HG03108 (cell line): Measurements from ENCODE around the gene KLHL30.
"Not testable (repeated sequence)": the region's sequence is repeated elsewhere in the genome, so short reads cannot be mapped to it uniquely, and the experiment has no call there.

Source experiments
- ATAC-seq: cut with Tn5 transposase; IDR thresholded peaks from one replicate; pipeline ENCODE4 v1.9.1; 2021; ENCODE audit warnings: moderate library complexity; ENCODE audit not compliant: unreplicated experiment

The KLHL30 gene

DNA sequence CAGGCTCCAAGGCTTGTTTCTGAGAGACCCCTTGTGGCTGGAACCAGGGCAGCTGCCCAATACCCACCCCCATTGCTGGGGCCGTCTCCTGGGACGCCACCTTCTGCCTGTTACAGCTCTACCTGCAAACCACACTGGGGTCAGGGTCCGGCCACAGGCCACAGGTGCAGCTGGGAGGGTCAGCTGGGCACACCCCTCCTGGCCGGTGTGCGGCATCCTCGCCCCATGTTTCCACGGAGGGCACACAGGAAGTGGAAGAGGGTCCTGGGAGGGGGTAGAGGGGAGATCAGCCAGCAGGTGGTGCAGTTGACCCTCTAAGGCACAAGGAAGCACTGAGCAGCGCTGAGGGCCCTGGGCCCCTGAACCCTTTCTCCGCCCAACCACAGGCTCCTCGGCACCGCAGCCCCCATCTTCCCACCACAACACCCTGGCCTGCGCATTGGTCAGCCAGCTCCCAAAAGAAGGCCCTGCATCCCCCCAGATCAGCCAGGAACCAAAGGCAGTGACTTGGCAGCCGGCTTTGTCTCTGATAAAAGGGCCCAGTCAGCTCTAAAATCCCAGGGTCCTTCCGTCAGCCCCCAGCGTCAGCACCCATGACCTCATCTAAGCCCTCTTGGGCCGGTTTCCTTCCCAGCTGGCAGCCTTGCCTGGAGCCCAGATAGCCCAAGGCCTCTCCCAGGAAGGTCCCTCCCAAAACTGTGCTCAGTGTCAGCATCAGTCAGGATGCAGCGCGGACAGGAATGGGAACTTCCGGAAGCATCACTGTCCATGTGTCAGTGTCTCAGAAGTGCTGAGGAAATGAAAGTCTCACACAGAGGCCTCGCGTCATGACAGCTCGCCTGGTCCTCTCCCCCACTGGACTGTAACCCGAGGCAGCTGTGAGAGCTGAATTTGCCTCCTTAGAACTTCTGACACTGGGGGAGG lies 22.0 kb downstream of the KLHL30 start:
- ATAC-seq, result no peak

DNA sequence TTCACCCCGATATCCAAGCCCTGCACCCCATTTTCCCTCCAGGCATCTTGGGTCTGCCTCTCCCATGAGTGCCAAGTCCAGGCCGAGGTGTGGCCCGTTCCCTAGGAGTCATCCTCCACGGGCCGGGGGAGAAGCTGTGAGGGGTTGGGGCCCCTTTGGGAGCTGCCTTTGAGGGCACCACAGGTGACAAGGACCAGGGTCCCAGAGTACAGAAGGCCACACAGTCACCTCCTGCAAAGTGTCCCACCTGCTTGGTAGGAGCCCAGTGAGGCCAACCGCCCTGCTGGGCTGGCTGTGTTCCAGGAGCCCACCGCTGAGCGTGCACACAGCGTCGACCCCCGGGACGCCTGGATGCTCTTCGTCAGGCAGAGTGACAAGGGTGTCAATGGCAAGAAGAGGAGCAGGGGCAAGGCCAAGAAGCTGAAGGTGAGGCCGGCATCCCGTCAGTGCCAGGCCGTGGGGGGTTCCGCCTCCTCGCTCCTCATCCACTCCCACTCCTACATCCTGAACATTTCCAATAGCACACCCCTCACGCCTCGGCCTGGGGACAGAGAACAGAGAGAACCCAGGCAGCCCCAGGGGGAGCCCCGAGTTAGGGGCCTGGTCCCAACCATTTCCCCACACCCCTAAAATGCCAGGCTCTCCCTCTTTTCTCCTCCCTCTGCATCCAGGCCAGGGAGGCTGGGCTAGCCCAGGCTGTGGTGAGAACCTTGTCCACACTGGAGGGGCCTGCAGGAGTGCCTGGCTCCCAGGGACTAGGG lies 23.0 kb downstream of the KLHL30 start:
- no peak for ATAC-seq

DNA sequence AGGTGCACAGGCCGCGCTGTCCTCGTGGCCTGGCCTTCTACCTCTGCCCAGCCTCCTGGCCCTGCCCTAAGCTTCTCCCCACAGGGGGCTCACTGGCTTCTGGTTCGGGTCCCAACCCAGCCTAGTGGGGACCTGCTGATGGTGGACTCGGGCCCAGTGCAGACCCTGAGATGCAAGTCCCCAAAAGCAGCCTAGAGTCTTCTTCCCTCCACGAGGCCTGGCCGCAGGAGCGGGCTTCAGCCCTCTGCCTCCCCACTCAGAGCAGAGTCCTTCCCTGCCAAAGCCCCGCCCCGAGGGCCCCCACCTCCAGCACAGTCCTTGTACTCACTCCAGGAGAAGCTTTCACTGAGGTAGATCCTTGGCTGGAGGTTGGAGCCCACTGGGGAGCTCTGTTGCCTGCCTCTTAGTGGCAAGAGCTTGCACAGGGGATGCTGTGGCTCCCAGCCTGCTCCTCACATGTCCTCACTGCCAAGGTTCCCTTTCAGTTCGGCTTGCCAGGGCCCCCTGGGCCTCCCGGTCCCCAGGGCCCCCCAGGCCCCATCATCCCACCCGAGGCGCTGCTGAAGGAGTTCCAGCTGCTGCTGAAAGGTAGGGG lies 23.9 kb downstream of the KLHL30 start:
- no peak for ATAC-seq

DNA sequence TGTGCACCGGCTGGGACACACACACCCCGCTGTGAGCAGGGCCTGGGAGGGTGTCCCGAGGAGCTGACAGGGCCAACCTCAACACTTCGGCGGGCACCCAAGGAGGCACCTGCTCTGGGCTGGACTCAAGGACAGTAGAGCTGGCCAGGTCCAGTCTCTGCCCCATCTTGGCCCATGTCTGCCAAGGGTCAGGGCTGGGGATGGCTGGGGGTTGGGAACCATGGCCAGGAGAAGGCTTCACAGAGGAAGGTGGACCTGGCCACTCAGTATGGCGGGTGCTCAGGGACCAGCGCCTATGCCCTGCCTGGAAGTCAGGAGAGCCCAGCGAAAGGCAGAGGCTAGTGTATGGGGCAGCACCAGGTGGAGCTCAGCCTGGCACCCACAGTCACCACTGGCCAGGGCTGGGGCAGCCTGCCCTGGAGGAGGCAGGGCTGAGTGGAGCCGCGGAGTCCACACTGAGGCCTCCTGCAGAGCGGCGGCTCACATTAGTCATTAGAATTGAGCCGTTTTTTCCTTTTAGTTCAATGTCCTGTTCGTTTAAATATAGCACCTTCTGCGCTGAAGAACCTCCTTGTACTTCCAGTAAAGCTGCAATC lies 24.5 kb downstream of the KLHL30 start:
- no peak for ATAC-seq

DNA sequence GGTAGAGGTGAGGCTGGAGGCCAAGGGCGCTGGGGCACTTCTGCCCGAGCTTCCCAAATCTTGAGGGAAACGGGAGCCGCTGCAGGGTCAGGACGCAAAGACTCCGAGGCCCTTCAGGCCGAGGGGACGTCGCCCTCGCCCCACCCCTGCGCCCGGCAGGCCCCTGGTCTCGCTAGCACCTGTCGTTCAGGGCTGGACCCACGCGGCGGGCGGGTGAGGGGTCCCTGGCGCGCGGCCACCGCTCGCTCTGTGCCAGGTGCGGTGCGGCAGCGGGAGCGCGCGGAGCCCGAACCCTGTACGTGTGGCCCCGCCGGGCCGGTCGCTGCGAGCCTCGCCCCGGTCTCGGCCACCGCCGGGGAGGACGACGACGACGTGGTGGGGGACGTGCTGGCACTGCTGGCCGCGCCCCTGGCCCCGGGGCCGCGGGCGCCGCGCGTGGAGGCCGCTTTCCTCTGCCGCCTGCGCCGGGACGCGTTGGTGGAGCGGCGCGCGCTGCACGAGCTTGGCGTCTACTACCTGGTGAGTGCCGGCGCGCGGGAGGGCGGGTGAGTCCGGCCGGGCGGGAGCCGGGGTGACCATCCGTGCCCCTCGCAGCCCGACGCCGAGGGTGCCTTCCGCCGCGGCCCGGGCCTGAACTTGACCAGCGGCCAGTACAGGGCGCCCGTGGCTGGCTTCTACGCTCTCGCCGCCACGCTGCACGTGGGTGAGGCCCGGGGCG lies 25.2 kb downstream of the KLHL30 start:
- no peak for ATAC-seq

DNA sequence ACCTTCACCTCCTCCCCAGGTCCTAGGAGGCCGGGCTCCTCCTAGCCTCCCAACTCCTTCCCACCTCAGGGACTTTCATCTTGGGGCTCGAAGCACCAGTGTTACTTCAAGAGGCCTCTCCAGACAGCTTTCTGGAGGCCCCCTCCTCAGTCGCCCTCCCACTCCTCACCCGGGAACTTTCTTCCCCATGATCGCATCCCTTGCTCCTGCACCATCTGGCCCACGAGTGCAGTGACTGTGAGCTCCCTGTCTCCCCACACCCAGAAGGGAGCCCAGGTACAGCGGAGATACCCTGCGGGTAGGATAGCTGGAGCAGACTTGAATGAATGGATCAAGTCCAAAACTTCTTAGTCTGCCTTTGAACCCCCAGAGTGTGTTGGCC lies 26.4 kb downstream of the KLHL30 start:
- ATAC-seq, result no peak

DNA sequence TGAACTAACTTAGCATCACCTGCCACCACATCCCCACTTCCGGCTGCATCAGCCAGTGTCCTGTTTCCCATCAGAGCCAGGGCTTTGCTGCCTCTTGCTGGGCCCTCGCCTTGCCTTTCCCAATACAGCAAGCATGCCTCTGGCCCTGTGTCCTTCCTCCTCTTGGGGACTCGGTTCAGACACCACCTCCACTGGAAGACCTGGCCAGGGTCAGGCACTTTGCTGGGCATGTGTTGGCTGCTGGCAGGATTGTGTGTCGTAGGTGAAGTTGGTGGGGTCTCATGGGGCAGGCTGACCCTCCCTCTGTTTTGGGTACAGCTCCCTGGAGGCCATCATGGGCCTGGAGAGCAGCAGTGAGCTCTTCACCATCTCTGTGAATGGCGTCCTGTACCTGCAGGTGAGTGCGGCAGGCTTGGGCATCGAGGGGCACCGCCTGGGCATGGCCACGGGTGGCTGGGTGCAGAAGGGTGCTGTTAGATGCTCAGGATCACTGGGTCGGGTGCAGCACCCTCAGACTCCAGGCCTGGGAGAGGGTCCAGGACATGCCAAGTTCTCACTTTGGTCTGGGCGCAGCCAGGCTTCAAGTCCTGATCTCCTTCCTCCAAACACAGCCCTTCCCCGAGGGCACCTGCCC lies 26.9 kb downstream of the KLHL30 start:
- ATAC-seq, result no peak

DNA sequence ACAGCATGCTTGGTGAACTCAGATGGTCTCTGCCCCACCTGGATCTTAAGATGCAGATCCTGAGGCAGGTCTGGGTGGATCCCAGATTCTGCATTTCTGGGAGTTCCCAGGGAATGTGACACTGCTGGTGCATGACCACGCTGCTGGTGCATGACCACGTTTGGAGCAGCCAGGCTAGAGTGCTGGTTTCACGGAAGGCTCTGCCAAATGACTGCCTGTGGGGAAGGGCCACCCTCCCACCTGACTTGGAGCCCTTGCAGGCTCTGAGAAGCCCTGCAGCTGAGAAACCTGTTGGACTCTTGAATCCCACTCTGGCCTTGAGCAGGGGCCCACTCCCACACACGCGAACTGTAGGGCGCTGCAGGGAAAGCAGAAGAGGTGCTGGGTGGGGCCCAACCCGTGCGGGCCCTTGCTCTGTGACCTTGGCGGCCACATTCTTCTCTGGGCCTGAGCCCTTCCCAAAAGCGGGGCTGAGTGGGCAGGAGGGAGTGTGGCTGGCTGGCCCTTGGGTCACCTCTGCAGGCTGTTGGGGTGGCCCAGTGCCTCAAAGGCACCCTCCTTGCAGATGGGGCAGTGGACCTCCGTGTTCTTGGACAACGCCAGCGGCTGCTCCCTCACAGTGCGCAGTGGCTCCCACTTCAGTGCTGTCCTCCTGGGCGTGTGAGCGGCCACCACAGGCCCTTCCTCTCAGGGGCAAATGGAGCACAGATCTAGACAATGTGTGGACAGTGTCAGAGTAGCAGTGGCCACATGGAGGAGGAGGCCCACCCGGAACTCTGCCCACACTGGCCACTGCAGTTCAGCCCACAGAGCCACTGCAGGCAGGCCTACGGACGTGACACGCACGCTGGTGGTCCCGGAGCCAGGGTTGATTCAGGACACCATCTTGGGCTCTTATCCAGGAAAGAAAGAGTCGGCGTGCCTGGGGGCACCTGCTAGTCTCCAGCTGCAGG lies 28.2 kb downstream of the KLHL30 start:
- ATAC-seq, result no peak

DNA sequence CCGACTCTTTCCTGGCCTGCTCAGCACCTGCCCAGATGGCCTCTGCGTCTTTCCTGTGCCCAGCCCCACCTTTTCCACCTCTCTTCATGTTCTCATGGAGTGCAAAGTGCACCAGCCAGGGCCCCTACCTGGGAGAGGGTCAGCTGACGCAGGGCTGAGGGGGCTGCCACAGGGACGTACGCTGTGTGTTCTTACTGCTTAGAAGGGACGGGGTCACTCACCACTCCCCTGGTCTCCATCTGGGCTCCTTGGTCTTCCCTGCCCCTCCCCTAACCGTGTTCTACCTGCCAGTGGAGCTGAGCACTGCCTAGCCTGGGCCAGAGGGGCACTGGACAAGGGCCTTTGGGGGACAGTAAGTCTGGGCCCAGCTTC lies 28.9 kb downstream of the KLHL30 start:
- no peak for ATAC-seq

DNA sequence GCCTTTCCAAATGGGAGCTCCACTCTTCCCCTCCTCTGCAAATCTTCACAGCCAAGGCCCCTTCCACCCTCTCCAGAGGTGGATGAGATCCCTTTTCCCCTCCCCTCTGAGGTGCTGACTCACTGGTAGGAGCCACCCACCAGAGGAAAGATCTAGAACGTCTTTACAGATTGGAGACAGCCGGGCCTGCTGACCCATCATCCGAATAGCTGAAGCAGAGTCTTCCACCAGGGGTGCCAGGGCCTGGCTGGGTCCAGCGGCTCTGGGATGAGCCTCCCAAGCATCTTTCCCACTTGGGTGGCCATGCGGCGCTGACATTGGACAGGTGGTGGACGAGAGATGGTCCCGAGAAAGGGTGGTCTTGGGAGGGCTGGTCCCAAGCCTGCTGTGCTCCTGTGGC lies 29.3 kb downstream of the KLHL30 start:
- no peak for ATAC-seq

DNA sequence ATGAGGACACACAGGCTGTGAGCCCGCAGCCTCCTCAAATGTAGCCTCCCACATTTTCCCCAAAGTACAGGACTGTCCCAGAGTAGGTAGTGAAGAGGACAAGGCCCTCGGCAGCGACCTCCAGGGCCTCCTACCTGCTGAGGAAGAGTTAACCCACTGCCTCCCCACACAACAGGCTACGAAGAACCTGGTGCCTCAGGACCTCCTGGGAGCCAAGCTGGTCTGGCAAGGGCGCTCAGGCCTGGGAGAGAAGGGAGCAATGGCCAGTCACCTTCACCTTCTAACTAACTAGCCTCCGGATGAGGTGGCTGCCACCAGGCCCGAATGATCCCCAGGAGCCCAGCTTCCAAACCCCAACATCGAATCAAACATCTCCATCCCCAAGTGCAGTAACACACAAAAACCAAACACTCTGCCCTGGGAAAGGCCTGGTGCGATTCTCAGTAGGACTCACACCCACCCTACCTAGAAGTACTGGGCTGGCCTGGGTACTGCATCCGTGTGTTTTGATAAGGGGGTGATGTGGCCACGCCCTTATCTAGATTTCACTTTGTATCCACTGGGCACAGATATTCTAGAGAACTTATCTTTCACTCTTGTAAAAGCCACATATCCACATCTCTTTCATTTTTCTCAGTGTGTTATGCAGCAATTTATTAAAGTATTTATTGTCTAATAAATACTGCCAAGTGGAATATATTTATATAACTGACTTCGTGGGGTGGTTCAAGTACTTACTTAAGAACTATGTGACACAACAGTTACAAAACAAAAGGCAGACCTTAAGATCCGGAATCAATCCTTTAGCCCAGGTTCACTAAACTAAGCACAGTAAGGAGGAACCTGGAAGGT lies 30.0 kb downstream of the KLHL30 start:
- ATAC-seq, result no peak

DNA sequence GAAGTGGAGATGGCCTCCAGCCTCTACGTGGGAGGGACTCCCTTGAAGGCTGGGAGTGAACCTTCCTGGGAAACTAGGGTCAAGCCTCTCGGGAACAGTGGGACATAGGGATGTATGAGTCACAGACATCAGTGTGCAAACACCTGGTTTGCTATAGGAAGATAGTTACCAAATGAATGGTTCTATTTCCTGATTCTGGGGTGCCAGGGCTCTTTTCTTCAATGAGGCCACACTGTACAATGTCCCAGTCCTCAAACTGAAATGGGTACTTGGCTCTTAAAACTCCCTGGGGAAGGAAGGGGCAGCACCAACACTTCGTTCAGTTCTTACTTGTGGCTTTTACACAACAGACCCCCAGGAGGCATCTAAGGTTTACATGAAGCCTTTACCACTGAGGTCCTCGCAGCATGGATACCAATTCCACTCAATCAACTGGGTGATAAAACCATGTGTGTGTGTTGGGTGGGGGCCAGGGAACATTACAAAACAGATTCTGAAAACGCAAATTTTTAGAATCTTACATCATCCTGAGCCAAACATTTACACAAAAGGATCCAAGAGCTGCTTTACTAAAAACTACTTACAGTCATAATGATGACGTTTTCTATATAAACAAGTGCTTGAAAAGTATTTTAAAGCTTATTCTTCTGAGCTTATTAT lies 30.7 kb downstream of the KLHL30 start:
- ATAC-seq, result no peak

DNA sequence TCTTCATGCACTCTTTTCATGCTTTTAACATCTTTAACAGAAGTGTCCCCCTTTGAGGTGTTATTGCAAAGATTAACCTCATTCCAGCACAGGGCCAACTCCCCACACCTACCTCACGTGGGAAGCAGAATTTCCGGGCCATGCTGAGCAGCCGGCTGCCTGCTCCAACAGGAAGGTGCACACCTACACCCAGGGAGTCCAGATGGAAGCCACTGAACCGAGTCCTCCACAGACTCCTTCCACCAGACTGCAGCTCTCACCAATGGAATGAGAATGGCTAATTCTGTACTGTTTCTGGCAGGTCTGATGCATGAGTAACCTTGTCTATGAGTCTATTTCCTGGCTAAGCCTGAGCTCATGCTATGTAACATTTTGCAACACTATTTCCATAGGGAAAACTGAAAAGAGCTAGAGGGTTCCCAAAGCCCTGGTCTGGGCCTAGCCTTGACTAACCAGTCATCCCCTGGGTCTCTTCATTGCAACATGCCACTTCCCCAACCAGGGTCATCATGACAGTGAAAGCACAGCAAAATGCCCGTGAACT lies 31.3 kb downstream of the KLHL30 start:
- no peak for ATAC-seq

DNA sequence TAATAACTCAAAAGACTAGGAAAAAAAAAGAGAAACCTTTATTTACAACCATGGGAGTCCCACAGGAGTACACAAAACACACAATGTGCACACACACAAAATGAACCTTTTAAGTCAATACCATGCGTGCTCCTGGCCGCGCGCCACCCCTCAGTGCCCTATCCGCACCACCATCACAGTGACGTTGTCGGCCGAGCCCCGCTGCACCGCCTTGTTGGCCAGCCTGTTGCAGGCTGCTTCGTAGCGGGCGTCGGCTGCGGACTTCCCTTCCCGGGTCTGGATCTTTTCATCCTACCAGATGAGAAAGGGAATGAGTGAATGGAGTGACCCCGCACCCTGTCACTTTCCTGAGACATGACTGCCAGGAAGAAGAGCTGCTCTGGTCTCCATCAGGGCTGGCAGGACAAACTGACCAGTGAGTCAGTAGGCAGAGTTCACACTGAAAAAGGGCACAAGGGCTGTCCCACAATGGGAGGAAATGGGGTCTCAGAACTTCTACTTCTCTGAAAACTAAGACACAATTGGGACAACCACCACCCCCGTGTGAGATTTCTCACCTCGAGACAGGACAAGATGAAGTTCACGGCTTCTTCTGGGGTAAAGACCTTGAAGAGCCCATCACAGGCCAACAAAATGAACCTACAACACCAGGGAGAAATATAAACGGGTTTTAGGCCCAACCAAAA lies 32.1 kb downstream of the KLHL30 start:
- ATAC-seq, result no peak

DNA sequence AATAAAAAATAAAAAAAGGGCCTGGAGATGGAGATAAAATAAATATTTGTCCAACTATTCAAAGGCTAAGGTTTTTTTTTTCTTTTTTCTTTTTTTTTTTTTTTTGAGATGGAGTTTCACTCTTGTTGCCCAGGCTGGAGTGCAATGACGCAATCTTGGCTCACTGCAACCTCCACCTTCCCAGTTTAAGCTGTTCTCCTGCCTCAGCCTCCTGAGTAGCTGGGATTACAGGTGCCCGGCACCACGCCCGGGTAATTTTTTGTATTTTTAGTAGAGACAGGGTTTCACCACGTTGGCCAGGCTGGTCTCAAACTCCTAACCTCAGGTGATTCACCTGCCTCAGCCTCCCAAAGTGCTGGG lies 32.6 kb downstream of the KLHL30 start:
- not testable (repeated sequence) for ATAC-seq

DNA sequence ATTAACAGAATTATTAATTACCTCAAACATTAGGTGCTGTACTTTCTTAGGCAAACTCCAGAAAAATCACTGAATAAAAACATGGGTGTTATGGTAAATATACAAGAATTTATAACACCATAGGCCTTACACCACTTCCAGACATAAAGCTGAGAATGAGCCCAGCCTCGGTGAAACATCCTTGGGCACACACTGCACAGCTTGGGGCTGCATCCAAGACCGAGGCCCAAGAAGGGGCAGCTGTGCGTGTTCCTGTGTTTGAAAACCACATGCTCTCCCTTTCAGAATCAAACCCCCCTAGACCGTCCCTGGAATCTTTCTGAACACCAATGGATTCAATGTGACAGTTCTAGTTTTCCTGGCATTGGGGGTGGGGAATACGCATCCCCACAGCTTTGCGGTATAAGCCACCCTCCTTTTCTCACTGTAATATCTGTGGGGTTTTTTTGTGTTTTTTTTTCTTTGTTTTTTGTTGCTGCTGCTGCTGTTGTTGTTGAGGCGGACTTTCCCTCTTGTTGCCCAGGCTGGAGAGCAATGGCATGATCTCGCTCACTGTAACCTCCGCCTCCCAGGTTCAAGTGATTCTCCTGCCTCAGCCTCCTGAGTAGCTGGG lies 33.2 kb downstream of the KLHL30 start:
- no peak for ATAC-seq

DNA sequence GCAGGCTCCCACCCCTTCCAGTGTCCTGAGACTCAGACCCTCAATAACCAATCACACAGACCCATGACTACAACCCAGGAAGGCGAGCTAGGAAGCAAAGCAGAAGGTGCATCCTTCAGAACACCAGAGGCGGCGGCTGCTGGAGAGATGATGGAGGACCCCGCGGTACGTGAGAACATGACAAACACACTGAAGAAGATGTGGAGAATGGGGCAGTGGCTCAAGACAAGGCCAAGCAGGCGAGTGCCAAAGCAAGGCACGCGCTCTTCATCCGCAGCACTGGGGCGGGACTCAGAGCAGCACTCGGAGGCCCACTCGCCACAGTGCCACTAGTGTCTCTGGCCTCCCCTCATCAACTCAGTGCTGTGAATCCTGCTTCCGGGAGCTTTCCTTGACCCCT lies 34.0 kb downstream of the KLHL30 start:
- no peak for ATAC-seq
